DMS114 treated with DMSO at 0.1 percent for 48 hours (cell line): ENCODE data around the gene DOK4.
"Not testable (repeated sequence)": the region's sequence is repeated elsewhere in the genome, so short reads cannot be mapped to it uniquely, and the experiment has no call there.

Experiments
- DNase-seq: peaks from one replicate; lab custom pipeline; 2025; ENCODE audit not compliant: unreplicated experiment; lab: John Stamatoyannopoulos, UW

DOK4 gene

GRCh38 chr16:57503366-57503765 is 17.1 kb upstream of the DOK4 start:
- no peak for DNase-seq

GRCh38 chr16:57502048-57502775 is 15.9 kb upstream of the DOK4 start:
- DNase-seq: no peak

DNA sequence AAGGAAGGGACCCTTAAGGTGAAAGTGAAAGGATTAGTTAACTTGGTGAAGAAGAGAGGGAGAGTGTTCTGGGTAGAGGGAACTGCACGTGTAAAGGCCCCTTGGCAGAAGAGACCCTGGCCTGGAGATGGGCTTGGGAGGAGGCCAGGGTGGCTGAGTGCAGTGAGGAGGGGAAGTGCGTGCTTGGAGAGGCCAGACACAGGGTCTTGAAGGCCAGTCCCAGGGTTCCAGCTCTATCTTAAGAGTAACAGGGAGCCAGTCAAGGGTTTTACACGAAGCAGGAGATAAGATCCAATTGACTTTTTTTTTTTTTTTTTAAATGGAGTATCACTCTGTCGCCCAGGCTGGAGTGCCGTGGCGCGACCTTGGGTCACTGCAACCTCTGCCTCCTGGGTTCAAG is 15.2 kb upstream of the DOK4 start:
- no peak for DNase-seq

DNA sequence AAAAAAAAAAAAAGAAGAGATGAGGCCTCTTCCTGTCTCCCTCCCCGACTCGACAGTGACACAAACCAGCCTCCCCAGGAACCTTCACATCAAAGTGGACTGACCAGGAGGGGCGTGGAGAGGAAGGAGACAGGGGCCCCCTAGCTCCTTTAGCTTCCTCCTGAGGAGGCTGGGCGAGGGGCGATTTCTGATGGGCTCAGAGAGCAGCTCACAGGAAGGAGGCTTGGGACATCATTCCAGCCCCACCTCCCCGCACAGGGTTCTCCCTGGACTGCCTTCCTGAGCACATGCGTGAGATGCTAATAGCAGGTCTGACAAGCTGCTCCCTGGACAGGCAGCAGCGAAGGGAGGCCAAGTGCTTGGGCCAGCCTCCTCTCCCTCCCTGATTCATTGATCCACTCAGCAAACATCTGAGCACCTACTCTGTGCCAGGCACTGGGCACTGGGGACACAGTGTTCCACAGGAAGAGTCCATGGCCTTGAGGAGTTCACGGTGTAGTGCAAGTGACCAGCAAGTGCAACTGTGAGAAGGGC is 14.4 kb upstream of the DOK4 start:
- DNase-seq: no peak

DNA sequence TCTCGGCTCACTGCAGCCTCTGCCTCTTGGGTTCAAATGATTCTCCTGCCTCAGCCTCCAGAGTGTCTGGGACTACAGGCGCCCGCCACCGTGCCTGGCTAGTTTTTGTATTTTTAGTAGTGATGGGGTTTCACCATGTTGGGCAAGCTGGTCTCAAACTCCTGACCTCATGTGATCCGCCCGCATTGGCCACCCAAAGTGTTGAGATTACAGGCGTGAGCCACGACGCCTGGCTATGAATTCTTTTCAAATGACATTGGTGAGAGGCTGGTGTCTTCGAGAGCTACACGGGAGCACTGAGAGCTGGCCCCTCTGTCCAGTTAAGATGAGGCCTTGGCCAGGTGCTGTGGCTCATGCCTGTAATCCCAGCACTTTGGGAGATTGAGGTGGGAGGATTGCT is 13.6 kb upstream of the DOK4 start:
- DNase-seq: not testable (repeated sequence)

GRCh38 chr16:57498031-57498430 is 11.7 kb upstream of the DOK4 start:
- no peak for DNase-seq

DNA sequence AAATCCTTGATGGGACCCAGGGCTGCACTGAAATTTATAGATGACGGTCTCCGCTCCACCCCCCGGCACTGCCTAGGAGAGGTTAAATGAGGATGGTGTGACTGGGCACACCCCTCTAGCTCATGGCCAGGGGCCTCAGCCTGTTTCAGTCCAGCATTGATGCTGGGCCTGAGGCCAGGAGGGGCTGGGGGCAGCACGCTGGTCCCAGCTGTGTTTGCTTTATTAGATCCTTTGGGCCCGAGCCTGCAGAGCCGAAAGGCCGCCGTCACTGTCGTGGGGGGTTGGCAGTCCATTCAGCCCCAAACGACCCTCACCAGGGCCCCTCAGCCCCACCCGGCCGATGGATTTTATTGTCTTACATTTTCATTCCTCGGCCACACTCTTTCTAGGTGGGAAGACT is 10.8 kb upstream of the DOK4 start:
- no peak for DNase-seq

DNA sequence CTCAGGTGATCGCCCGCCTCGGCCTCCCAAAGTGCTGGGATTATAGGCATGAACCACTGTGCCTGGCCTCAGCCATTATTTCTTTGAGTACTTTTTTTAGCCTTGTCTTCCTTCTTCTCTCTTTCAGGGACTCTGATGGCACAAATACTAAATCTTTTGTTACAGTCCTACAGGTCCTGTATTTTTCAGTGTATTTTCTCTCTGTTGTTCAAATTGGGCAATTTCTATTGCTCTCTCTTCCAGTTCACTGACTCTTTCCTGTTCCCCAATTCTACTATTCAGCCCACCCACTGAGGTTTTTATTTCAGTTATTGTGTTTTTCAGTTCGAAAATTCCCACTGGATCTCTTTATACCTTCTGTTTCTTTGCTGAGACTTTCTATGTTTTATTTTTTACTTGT is 7.5 kb upstream of the DOK4 start:
- no peak for DNase-seq

DNA sequence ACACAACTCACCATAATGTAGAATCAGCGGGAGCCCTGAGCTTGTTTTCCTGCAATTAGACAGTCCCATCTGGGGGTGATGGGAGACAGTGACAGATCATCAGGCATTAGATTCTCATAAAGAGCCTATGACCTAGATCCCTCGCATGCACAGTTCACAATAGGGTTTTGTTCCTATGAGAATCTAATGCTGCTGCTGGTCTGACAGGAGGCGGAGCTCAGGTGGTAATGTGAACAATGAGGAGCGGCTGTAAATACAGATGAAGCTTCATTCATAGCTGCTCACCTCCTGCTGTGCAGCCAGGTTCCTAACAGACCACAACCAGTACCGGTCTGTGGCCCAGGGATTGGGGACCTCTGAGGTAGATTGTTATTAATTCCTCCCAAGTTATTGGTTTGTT is 2.9 kb upstream of the DOK4 start:
- DNase-seq: no peak

GRCh38 chr16:57486858-57487834 is 853 bp upstream of the DOK4 start:
- no peak for DNase-seq

- DNase-seq: no peak
Measured at GRCh38 chr16:57485091-57485915, 990 bp downstream of the DOK4 start.

DNA sequence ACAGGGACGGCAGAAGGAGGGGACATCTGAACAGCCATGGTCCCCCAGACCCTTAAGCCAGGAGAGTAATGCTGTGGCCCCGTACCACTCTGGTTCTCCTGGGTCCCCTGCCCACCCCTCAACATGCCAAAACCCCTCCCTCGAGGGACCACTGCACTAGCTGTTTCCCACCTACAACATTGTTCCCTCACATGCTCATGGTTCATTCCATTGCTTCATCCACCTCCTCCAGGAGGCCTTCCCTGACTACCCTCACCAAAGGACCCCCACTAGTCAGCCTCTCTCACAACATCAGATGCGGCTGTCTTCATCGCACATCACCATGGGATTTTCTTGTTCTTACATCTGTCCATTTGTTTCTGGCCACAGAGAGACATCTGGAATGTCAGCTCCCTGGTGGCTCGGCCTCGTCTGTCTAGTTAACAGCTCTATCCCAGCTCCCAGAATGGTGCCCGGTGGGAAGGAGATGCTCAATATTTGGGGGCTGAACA is 1.7 kb downstream of the DOK4 start:
- DNase-seq: no peak

DNA sequence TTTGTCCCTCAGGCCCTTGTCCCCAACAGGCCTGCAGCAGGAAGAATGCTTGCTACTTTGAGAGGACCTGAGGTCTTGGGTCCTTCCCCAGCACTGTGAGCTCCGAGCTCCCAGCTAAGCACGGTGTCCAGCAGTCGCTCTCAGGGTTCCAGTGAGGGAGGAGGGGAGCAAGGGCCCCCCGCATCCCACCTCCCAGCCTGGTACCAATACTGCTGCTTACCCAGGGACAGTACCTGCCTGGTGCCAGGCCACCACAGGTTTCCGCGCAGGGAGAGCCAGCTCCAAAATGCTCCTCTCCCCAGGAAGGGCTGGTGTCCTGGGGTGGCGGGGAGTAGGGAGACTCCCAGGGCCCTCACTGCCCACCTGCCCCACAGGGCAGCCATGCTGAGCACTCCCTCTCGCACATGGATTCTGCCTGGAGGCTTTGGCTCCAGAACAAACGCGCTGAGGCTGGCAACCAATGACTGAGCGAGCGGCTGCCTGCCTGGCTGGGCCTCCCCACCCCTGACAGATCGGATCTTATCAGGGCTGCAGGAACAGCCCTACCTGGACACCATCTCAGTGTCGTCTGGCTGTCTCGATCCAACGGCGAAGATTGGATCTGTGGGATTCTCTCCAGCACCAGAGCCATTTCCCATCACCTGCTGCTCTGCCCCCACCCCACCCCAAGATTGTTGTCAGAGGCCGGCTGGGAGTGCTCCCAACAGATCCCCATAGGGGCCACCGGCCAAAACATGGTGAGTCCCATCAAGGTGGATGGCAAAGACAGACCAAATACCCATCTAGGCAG is 2.4 kb downstream of the DOK4 start:
- DNase-seq: no peak

DNA sequence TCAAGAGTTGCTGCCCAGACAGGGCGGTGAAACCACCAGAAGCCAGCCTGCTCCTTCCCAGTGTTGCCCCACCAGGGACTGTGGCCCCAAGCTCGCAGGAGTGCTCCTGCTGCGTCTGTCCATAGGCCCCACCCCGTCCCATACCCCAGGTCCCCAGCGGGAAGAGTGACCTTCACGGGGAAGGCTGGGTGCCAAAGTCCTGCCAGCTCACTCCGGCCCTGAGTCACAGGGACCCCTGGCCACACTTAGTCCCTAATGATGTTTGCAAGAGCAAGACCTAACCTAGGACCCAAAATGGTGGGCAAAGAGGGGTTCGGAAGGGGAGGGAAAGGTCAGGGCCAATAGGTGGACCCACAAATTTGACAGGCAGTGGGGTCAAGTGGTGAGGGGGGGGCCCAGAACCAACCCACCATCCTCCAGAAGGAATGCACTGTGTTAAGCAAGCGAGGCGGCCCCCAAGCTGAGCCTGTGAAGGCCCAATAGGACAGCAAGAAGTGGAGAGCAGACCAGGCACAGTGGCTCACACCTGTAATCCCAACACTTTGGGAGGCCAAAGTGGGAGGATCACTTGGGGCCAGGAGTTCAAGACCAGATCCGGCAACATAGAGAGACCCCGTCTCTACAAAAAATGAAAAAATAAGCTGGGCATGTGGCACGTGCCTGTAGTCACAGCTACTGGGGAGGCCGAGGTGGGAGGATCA is 3.3 kb downstream of the DOK4 start:
- DNase-seq: no peak

DNA sequence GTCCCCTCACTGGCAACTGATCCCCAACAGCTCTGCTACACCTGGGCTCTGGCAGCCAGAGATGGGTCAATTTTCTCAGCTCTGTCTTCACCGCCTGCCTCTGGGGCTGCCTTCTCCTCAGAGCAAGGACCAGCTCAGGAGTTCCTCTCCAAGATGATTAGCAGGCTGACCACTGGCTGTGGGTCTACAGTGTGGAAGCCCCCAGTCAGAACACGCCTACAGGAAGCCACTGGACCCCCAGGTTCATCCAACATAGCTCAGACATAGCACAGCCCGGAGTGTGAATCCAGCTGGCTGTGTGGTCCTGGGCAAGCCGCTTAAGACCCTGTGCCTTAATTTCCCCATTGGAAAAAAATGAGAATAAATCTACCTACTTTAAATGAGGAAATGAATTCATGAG is 4.9 kb downstream of the DOK4 start:
- no peak for DNase-seq

DNA sequence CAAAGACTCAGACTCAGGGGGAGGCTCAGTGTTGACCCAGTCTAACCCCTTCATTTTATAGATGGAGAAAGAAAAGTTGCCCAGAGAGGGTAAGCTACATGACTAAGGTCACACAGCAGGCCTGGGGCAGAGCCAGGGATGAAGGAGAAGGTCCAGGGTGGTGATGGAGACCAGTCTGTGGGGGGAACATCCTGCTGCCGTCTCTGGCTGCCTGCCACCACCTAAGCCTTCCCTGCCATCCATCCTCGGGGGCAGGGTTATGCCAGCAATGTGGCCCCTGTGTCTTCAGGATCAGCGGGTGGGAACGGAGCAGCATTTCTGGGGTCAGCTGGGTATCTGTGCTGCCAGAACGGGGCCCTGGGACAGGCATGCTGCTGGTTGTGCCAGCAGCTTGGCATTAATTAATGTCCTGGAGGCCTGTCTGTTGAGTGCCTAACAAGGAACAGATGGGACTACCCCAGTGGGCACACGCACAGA is 5.5 kb downstream of the DOK4 start:
- DNase-seq: no peak

- DNase-seq: no peak
Measured at GRCh38 chr16:57479976-57480753, 6.1 kb downstream of the DOK4 start.

- DNase-seq: no peak
Measured at GRCh38 chr16:57479205-57479975, 6.9 kb downstream of the DOK4 start.
